ENCODE results near the gene NPTN.

Gene NPTN

GRCh38 chr15:73679180-73679579, 46.0 kb upstream of the NPTN start:
- H3K4me1 ChIP-seq (ENCODE audit: control extremely low read depth in 1 of 4, control insufficient read depth in 4 of 4, insufficient read depth in 4 of 4, low read length in 3 of 4): peaks cover 0 to 39% (median 16%) of the 10 kb centered on the region in 4 experiments

DNA sequence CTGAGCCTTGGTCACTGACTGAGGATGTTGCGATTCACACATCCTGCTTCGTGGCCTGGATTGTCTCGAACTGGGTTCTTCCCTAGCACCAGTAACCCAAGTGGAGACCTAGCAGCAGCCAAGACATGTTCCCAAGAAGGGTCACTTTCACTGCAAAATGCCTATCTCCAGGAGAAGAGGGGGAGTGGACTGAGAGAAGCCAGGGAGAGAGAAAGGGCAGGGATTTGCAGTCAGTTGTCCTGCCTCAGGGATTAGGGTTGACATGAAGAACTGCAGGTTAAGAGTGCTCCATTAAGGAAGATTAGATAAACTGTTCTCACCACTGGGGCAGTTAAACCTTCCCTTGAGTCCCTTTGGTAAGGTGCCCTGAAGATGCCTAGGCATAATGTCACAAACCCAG, 45.3 kb upstream of the NPTN start:
- peaks cover 0 to 16% (median 0%) of the 10 kb centered on the region in 5 experiments for H3K27me3 ChIP-seq (replicated peaks in 2 of 5; ENCODE audit: control insufficient read depth in 4 of 5, insufficient read depth in 5 of 5, low read length in 4 of 5)
- WGBS (ENCODE audit: insufficient coverage): no CpG with 5 or more reads among the region's 3 CpGs
- H3K36me3 ChIP-seq (ENCODE audit: control insufficient read depth in 4 of 4, insufficient read depth in 4 of 4, low read length in 3 of 4): no peaks in the 10 kb centered on the region
- H3K27ac ChIP-seq (ENCODE audit: insufficient read depth in 1 of 2, low read depth in 1 of 2, low read length in 2 of 2, poor library complexity in 1 of 2, severe bottlenecking in 2 of 2): no peak overlapping the region
- H3K9me3 ChIP-seq (ENCODE audit: control extremely low read depth in 1 of 5, control insufficient read depth in 4 of 5, insufficient read depth in 2 of 5, low read depth in 1 of 5, low read length in 4 of 5): no peaks in the 10 kb centered on the region
- POLR2A ChIA-PET: no interaction called here
- CTCF ChIA-PET: interaction anchor here (1.1 to 15.1 kb wide), 6 partner anchors 9 to 43 kb away, joined by 3 to 235 read pairs (median 14); no protein-coding TSS in a partner anchor
- DNase-seq: no peak
- no peak overlapping the region for H3K4me3 ChIP-seq (ENCODE audit: control insufficient read depth in 1 of 7, extremely low read depth in 1 of 7, insufficient read depth in 4 of 7, low read depth in 2 of 7, low read length in 6 of 7)
- H3K4me1 ChIP-seq (ENCODE audit: control extremely low read depth in 1 of 4, control insufficient read depth in 4 of 4, insufficient read depth in 4 of 4, low read length in 3 of 4): peaks cover 0 to 34% (median 9%) of the 10 kb centered on the region in 4 experiments

More at GRCh38 chr15:73679180-73679579, 46.0 kb upstream of the NPTN start:
- H3K36me3 ChIP-seq (ENCODE audit: control insufficient read depth in 4 of 4, insufficient read depth in 4 of 4, low read length in 3 of 4): no peaks in the 10 kb centered on the region
- no peak overlapping the region for H3K27ac ChIP-seq (ENCODE audit: insufficient read depth in 1 of 2, low read depth in 1 of 2, low read length in 2 of 2, poor library complexity in 1 of 2, severe bottlenecking in 2 of 2)
- H3K27me3 ChIP-seq (replicated peaks in 2 of 5; ENCODE audit: control insufficient read depth in 4 of 5, insufficient read depth in 5 of 5, low read length in 4 of 5): peaks cover 0 to 23% (median 3%) of the 10 kb centered on the region in 5 experiments
- DNase-seq: no peak
- no peak overlapping the region for H3K4me3 ChIP-seq (ENCODE audit: control insufficient read depth in 1 of 7, extremely low read depth in 1 of 7, insufficient read depth in 4 of 7, low read depth in 2 of 7, low read length in 6 of 7)
- ChIA-PET CTCF (interaction anchor here (1.5 to 15.1 kb wide), 4 partner anchors 8 to 44 kb away, joined by 4 to 235 read pairs (median 24); no protein-coding TSS in a partner anchor), POLR2A (no interaction called here)
- 100% methylated on average over 1 of the region's 3 CpGs for WGBS (ENCODE audit: insufficient coverage)
- H3K9me3 ChIP-seq (ENCODE audit: control extremely low read depth in 1 of 5, control insufficient read depth in 4 of 5, insufficient read depth in 2 of 5, low read depth in 1 of 5, low read length in 4 of 5): no peaks in the 10 kb centered on the region

DNA sequence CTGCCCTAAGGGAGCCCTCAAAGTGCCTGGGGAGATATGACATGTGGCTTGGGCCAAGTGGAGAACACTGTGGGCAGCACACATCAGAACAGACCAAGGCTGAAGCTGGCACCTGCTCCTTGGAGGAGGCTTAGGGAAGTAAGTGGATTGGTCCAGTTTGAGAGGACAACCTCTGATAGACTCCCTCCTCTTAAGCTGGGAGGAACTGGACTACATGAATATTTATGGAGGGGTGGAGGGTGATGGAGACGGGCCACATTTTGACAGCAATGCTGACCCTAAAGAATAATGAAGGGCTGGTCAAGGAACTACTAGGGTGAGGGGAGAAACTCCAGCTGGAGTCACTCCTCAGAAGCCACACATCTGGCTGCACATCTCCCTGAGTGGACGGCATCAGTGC, 44.5 kb upstream of the NPTN start:
- H3K4me1 ChIP-seq (ENCODE audit: control extremely low read depth in 1 of 4, control insufficient read depth in 4 of 4, insufficient read depth in 4 of 4, low read length in 3 of 4): peaks cover 0 to 33% (median 8%) of the 10 kb centered on the region in 4 experiments
- WGBS (ENCODE audit: insufficient coverage): 100% methylated on average over 1 of the region's 2 CpGs
- no peak overlapping the region for H3K27ac ChIP-seq (ENCODE audit: insufficient read depth in 1 of 2, low read depth in 1 of 2, low read length in 2 of 2, poor library complexity in 1 of 2, severe bottlenecking in 2 of 2)
- peaks cover 0 to under 1% (median 0%) of the 10 kb centered on the region in 5 experiments for H3K9me3 ChIP-seq (ENCODE audit: control extremely low read depth in 1 of 5, control insufficient read depth in 4 of 5, insufficient read depth in 2 of 5, low read depth in 1 of 5, low read length in 4 of 5)
- H3K4me3 ChIP-seq (ENCODE audit: control insufficient read depth in 1 of 7, extremely low read depth in 1 of 7, insufficient read depth in 4 of 7, low read depth in 2 of 7, low read length in 6 of 7): no peak overlapping the region
- DNase-seq: no peak
- ChIA-PET POLR2A (interaction anchor here (1.4 kb wide), 1 partner anchor 19 kb away, joined by 3 read pairs; no protein-coding TSS in a partner anchor), CTCF (interaction anchor here (1.1 to 15.1 kb wide), 8 partner anchors 9 to 120 kb away, joined by 3 to 235 read pairs (median 6); no protein-coding TSS in a partner anchor)
- no peaks in the 10 kb centered on the region for H3K36me3 ChIP-seq (ENCODE audit: control insufficient read depth in 4 of 4, insufficient read depth in 4 of 4, low read length in 3 of 4)
- H3K27me3 ChIP-seq (replicated peaks in 2 of 5; ENCODE audit: control insufficient read depth in 4 of 5, insufficient read depth in 5 of 5, low read length in 4 of 5): peaks cover 0 to 10% (median 0%) of the 10 kb centered on the region in 5 experiments

GRCh38 chr15:73677146-73677607, 44.0 kb upstream of the NPTN start:
- peak; percentile 40 to 45 (median 42) for DNase-seq
- H3K4me3 ChIP-seq (ENCODE audit: control insufficient read depth in 1 of 7, extremely low read depth in 1 of 7, insufficient read depth in 4 of 7, low read depth in 2 of 7, low read length in 6 of 7): no peak overlapping the region
- WGBS (ENCODE audit: insufficient coverage): 80% methylated on average over 2 of the region's 5 CpGs
- ChIA-PET POLR2A (interaction anchor here (1.4 kb wide), 1 partner anchor 20 kb away, joined by 3 read pairs; no protein-coding TSS in a partner anchor), CTCF (interaction anchor here (1.1 to 15.1 kb wide), 8 partner anchors 8 to 119 kb away, joined by 3 to 235 read pairs (median 6); no protein-coding TSS in a partner anchor)
- H3K27me3 ChIP-seq (replicated peaks in 2 of 5; ENCODE audit: control insufficient read depth in 4 of 5, insufficient read depth in 5 of 5, low read length in 4 of 5): peaks cover 0 to 6% (median 0%) of the 10 kb centered on the region in 5 experiments
- peaks cover 0 to 6% (median 0%) of the 10 kb centered on the region in 5 experiments for H3K9me3 ChIP-seq (ENCODE audit: control extremely low read depth in 1 of 5, control insufficient read depth in 4 of 5, insufficient read depth in 2 of 5, low read depth in 1 of 5, low read length in 4 of 5)
- no peaks in the 10 kb centered on the region for H3K36me3 ChIP-seq (ENCODE audit: control insufficient read depth in 4 of 4, insufficient read depth in 4 of 4, low read length in 3 of 4)
- H3K4me1 ChIP-seq (ENCODE audit: control extremely low read depth in 1 of 4, control insufficient read depth in 4 of 4, insufficient read depth in 4 of 4, low read length in 3 of 4): peaks cover 0 to 29% (median 8%) of the 10 kb centered on the region in 4 experiments
- H3K27ac ChIP-seq (ENCODE audit: insufficient read depth in 1 of 2, low read depth in 1 of 2, low read length in 2 of 2, poor library complexity in 1 of 2, severe bottlenecking in 2 of 2): no peak overlapping the region

- no peaks in the 10 kb centered on the region for H3K36me3 ChIP-seq (ENCODE audit: control insufficient read depth in 4 of 4, insufficient read depth in 4 of 4, low read length in 3 of 4)
- ChIA-PET POLR2A (no interaction called here), CTCF (interaction anchor here (1.6 kb wide), 1 partner anchor 10 kb away, joined by 3 read pairs; no protein-coding TSS in a partner anchor)
- H3K27ac ChIP-seq (ENCODE audit: insufficient read depth in 1 of 2, low read depth in 1 of 2, low read length in 2 of 2, poor library complexity in 1 of 2, severe bottlenecking in 2 of 2): no peak overlapping the region
- peaks cover 0 to 3% (median 2%) of the 10 kb centered on the region in 5 experiments for H3K27me3 ChIP-seq (replicated peaks in 2 of 5; ENCODE audit: control insufficient read depth in 4 of 5, insufficient read depth in 5 of 5, low read length in 4 of 5)
- no peak for DNase-seq
- WGBS (ENCODE audit: insufficient coverage): 83% methylated on average over 1 of the region's 1 CpG
- H3K4me1 ChIP-seq (ENCODE audit: control extremely low read depth in 1 of 4, control insufficient read depth in 4 of 4, insufficient read depth in 4 of 4, low read length in 3 of 4): peaks cover 0 to 15% (median 6%) of the 10 kb centered on the region in 4 experiments
- peaks cover 0 to 7% (median 0%) of the 10 kb centered on the region in 5 experiments for H3K9me3 ChIP-seq (ENCODE audit: control extremely low read depth in 1 of 5, control insufficient read depth in 4 of 5, insufficient read depth in 2 of 5, low read depth in 1 of 5, low read length in 4 of 5)
- H3K4me3 ChIP-seq (ENCODE audit: control insufficient read depth in 1 of 7, extremely low read depth in 1 of 7, insufficient read depth in 4 of 7, low read depth in 2 of 7, low read length in 6 of 7): no peak overlapping the region
Observed at GRCh38 chr15:73674587-73674986, 41.4 kb upstream of the NPTN start.

- H3K36me3 ChIP-seq (ENCODE audit: control insufficient read depth in 4 of 4, insufficient read depth in 4 of 4, low read length in 3 of 4): no peaks in the 10 kb centered on the region
- no peak overlapping the region for H3K4me3 ChIP-seq (ENCODE audit: control insufficient read depth in 1 of 7, extremely low read depth in 1 of 7, insufficient read depth in 4 of 7, low read depth in 2 of 7, low read length in 6 of 7)
- peaks cover 0 to 8% (median 5%) of the 10 kb centered on the region in 5 experiments for H3K9me3 ChIP-seq (ENCODE audit: control extremely low read depth in 1 of 5, control insufficient read depth in 4 of 5, insufficient read depth in 2 of 5, low read depth in 1 of 5, low read length in 4 of 5)
- H3K27me3 ChIP-seq (replicated peaks in 2 of 5; ENCODE audit: control insufficient read depth in 4 of 5, insufficient read depth in 5 of 5, low read length in 4 of 5): no peaks in the 10 kb centered on the region
- peaks cover 0 to 5% (median 2%) of the 10 kb centered on the region in 4 experiments for H3K4me1 ChIP-seq (ENCODE audit: control extremely low read depth in 1 of 4, control insufficient read depth in 4 of 4, insufficient read depth in 4 of 4, low read length in 3 of 4)
- ChIA-PET POLR2A (no interaction called here), CTCF (interaction anchor here (0.8 to 1.5 kb wide), 5 partner anchors 8 to 29 kb away, joined by 3 to 6 read pairs (median 4); no protein-coding TSS in a partner anchor)
- no peak overlapping the region for H3K27ac ChIP-seq (ENCODE audit: insufficient read depth in 1 of 2, low read depth in 1 of 2, low read length in 2 of 2, poor library complexity in 1 of 2, severe bottlenecking in 2 of 2)
- no peak for DNase-seq
Observed at GRCh38 chr15:73660455-73660854, 27.3 kb upstream of the NPTN start.

- no peak for DNase-seq
- H3K27ac ChIP-seq (ENCODE audit: insufficient read depth in 1 of 2, low read depth in 1 of 2, low read length in 2 of 2, poor library complexity in 1 of 2, severe bottlenecking in 2 of 2): no peak overlapping the region
- WGBS (ENCODE audit: insufficient coverage): no CpG with 5 or more reads among the region's 1 CpG
- H3K36me3 ChIP-seq (ENCODE audit: control insufficient read depth in 4 of 4, insufficient read depth in 4 of 4, low read length in 3 of 4): no peaks in the 10 kb centered on the region
- peaks cover 0 to 7% (median 6%) of the 10 kb centered on the region in 4 experiments for H3K4me1 ChIP-seq (ENCODE audit: control extremely low read depth in 1 of 4, control insufficient read depth in 4 of 4, insufficient read depth in 4 of 4, low read length in 3 of 4)
- POLR2A ChIA-PET: no interaction called here
- H3K4me3 ChIP-seq (ENCODE audit: control insufficient read depth in 1 of 7, extremely low read depth in 1 of 7, insufficient read depth in 4 of 7, low read depth in 2 of 7, low read length in 6 of 7): no peak overlapping the region
- H3K9me3 ChIP-seq (ENCODE audit: control extremely low read depth in 1 of 5, control insufficient read depth in 4 of 5, insufficient read depth in 2 of 5, low read depth in 1 of 5, low read length in 4 of 5): peaks cover 0 to 8% (median 5%) of the 10 kb centered on the region in 5 experiments
- CTCF ChIA-PET: no interaction called here
- no peaks in the 10 kb centered on the region for H3K27me3 ChIP-seq (replicated peaks in 2 of 5; ENCODE audit: control insufficient read depth in 4 of 5, insufficient read depth in 5 of 5, low read length in 4 of 5)
Observed at GRCh38 chr15:73658645-73659044, 25.5 kb upstream of the NPTN start.
